ENCODE results near the gene FHOD1. TPM values are rescaled to one million over a fixed set of nuclear protein-coding genes. Genes with fewer than 3 reads are reported as not detected.

The FHOD1 gene
- total and polyA plus RNA-seq, 2 of the 13 experiments (the other 11 are each of a cell fraction or from before 2014, with no cell fraction given): 20.0 to 20.8 TPM

- TF ChIP-seq ZNF280D (CRISPR knock-in tag; IDR thresholded peaks at IDR 0.05) (peak; percentile 94), THYN1 (CRISPR knock-in tag; IDR thresholded peaks at IDR 0.05; ENCODE audit: borderline replicate concordance, low read depth) (no peak), ZBTB3 (CRISPR knock-in tag; IDR thresholded peaks at IDR 0.05; ENCODE audit: borderline replicate concordance, low read depth) (no peak), MEIS1 (CRISPR knock-in tag; IDR thresholded peaks at IDR 0.05; ENCODE audit: borderline replicate concordance) (no peak; the same call in 1 of the 2 replicates), NFYC (CRISPR knock-in tag; IDR thresholded peaks at IDR 0.05) (peak; percentile 68), HOXD1 (CRISPR knock-in tag; IDR thresholded peaks at IDR 0.05) (no peak), ZNF337 (CRISPR knock-in tag; IDR thresholded peaks at IDR 0.05; ENCODE audit: borderline replicate concordance, low read depth) (0 out of 2 replicates have a peak, but pooled peaks have one; percentile 55), RBM39 (IDR thresholded peaks at IDR 0.05; ENCODE audit: low read depth, low read length, poor library complexity, severe bottlenecking) (peak; percentile 92), GLI4 (CRISPR knock-in tag; IDR thresholded peaks at IDR 0.05; ENCODE audit: borderline replicate concordance) (no peak), NR1H2 (CRISPR knock-in tag; IDR thresholded peaks at IDR 0.05; ENCODE audit: borderline replicate concordance, low read depth) (no peak), HBP1 (CRISPR knock-in tag; IDR thresholded peaks at IDR 0.05; ENCODE audit: low read depth) (peak; percentile 85), MBNL3 (CRISPR knock-in tag; conservative IDR thresholded peaks at IDR 0.05) (no peak), FOXK1 (CRISPR knock-in tag; IDR thresholded peaks at IDR 0.05; ENCODE audit: borderline replicate concordance, low read depth) (0 out of 2 replicates have a peak, but pooled peaks have one; percentile 31), ELK4 (CRISPR knock-in tag; IDR thresholded peaks at IDR 0.05; ENCODE audit: borderline replicate concordance) (no peak), TOPORS (CRISPR knock-in tag; IDR thresholded peaks at IDR 0.05) (peak; percentile 70; the same call in 1 of the 2 replicates), ZNF672 (CRISPR knock-in tag; IDR thresholded peaks at IDR 0.05) (0 out of 2 replicates have a peak, but pooled peaks have one; percentile 33)
These were observed 1.1 kb downstream of the FHOD1 start (continued) for GRCh38 chr16:67246081-67246755.
